HG03025 (cell line): ENCODE results near the gene KAT8.
A peak's percentile ranks its signal among the peaks of the same experiment; 100 is the strongest.
"Not testable (repeated sequence)": the region's sequence is repeated elsewhere in the genome, so short reads cannot be mapped to it uniquely, and the experiment has no call there.

Experiments used
- ATAC-seq: cut with Tn5 transposase; IDR thresholded peaks from one replicate; pipeline ENCODE4 v1.9.1; 2021; ENCODE audit warnings: mild to moderate bottlenecking, moderate library complexity; ENCODE audit not compliant: unreplicated experiment, low FRiP score

KAT8 gene

DNA sequence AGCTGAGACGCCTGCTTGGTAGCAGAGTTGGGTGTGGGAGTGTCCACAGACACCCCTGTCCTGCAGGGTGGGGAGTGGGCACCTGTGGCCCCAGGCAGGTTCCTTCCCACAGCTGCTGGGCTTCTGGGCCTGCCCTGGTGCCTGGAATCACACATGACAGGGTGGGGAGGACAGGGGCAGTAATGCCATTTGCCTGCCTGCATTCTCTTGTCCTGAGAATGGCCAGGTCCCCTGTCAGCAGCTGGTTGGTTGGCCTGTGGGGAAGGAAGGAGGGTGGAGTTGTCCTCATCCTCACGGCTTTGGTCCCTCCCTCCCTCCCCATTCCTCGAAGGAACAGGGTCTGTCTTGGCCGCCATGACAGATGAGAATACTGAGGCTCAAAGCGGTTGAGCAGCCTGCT lies 33.9 kb upstream of the KAT8 start:
- no peak for ATAC-seq

DNA sequence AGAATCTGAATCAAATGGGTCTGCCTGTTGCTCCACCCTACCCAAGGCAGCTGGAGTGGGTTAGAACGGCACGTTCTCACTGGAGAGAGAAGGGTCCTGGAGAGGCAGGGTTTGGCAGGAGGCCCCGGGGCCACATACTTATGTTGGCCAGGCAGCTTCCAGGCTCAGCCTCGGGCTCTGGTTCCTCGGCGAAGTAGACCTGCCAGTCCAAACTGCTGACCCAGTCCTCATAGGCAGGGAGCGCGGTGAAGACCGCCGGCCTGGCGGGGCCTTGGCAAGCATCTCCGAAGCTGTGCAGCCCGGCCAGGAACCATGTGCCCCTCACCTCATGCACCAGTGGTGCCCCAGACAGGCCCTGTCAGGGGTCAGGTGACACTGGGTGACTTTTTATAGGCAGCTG lies 33.5 kb upstream of the KAT8 start:
- no peak for ATAC-seq

DNA sequence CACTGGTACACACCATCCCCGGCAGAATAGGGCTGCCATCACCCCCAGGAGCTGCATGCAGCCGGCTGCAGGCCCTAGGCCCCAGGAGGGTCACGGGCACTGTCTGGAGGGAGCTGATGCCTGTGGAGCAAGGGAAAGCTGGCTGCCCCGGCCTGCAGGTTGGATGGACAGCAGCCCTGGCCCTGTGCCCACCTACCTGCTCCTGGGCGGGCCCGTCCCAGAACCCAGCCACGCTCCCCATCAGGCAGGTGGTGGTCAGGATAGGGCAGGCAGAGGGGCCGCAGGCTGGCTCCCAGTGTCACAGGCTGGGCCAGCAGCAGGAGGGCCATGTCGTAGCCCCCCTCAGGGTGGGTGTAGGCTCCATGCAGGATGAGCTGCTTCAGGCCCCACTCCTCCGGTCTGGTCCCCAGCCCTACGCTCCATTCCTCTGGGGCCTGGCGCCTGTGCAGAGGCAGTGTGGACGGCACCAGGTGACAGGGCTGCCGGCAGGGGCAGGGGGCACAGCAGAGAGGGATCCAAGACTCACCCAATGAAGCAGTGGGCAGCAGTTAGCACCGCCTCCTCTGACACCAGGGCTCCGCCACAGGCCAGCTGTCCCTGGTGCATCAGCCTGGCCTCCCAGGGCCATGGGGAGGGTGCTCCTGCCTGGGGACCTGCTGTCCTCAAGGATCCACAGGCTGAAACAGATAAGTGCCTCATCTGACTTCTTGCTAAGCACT lies 32.7 kb upstream of the KAT8 start:
- no peak for ATAC-seq

DNA sequence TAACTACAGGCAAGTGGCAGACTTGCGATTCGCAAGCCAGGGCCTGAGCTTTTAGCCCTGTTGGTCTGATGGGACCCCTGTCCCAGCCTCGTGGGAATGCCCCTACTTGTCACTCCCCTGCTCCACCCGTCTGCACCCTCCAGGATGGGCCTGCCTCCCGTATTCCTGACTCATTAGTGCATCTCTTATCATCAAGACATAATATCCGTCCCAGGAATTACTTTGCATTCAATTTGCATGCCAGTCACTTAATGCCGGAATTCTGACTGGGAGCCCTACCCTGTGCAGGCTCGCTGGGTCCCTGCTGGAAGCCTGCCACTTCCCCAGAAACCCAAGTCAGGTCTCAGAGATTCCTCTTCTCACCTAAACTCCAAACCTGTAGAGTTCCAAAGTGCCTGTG lies 32.1 kb upstream of the KAT8 start:
- no peak for ATAC-seq

DNA sequence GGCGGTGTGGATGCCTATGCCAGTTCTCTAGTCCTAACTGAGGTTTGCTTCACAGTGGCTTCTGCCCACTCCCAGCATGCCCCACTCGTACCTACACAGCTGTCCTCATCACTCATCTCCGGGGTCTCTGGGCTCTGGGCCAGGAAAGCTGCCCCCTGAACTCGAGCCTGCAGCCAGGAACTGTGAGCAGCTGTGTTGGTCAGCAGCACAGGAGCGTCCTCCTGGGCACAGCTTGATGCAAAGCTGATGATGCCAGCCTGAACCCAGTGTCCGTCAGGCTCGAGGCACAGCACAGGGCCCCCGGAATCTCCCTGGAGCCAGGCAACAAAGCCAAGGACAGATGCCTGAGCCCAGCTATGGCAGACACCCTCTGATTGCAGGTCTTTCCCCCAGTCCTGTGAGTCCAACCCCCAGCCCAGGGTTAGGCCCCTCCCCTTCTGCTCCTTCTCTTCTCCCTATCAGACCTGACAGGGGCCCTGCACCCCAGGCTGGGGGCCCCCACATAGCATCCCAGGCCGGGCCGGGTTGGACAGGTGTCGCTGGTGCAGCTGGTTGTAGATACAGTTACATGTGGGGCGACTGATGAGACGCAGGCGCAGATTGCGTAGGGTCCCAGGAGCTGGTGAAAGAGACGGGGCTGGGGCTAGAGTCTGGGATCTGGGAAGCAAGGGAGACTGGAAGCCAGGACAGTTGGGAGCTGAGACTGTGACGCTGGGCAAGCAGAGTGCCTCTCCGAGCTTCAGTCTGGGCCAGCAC lies 31.4 kb upstream of the KAT8 start:
- no peak for ATAC-seq

DNA sequence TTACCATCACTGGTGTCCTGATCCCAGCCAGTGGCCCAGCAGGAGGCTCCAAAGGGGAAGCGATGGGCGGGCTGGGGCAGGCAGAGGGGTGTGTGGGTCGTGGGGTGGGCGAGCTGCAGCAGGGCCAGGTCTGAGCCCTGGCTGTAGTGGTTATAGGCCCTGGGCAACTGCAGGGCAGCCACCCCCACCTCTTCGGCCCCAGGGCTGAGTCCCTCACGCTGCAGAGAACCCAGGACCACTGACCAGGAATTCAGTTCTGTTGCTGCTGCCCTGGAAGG lies 30.9 kb upstream of the KAT8 start:
- no peak for ATAC-seq

DNA sequence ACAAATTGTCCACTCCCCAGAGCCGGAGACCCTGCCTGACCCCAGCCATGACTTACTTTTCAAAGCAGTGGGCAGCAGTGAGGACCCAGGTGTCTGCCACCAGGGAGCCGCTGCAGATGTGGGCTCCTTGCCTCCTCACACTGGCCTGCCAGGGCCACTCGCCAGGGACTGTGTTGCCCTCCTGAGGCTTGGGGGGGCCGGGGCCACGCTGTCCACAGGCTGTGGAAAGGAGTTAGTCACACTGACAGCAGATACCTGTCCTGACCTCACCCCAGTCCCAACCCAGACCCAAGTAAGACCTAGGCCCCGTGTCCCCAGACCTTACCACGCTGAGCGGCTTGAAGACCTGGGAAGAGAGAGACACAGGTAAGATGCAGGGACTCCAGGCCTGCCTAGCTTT lies 30.0 kb upstream of the KAT8 start:
- ATAC-seq: no peak

DNA sequence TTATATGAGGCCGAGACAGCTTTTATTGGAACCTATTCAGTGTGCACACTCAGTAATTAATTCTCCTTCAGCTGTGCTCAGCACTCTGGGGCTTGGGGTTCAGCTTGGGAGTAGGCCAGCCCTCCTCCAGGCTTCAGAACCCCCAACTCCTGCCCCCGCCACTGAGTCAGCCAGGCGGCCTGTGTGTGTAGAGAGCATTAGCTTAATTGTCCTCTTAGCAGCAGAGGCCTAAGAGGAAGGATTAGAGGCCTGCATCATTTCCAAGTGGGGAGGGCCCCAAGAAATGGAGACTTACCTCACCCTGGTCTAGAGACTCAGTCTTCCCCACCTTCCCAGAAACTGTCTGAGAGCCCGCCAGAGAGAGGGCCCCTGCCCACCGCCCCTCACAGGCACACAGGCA lies 29.5 kb upstream of the KAT8 start:
- no peak for ATAC-seq

DNA sequence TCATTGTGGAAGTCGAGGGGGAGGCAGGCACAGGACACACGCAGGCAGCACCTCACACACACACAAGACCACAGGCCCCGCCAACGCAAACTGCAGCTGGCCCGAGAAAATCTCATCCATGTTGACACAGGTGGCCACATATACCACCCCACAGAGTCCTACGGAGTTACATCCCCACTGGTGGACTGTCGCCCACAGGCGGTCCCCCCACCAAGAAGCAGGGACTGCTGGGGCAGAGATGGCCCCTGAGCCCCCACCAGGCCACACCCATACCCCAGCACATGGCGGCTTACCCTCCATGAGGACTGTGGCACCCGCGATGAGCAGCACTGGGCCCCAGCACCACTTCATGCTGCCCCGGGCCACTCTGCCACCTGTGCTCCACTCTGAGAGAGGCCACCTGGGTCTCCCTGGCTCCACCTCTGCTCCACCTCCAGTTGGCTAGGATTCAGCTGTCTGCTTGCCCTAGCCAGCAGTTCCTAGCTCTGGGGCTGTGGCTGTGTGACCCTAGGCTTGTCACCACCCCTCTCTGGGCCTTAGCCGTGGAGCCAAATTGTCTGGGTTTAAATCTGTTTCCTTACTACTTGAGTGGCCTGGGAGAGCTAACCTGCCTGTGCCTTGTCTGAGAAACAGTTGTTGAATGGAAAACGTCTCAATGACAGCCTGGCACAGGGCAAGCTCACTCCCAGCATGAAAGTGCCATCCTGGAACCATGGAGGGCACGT lies 28.8 kb upstream of the KAT8 start, which contains the start of gene PRSS53:
Gene PRSS53 (minus strand): TSS at position 485 of the 725 bp plus-strand sequence. CDS start 134 bp downstream, at position 351.
- ATAC-seq: no peak

DNA sequence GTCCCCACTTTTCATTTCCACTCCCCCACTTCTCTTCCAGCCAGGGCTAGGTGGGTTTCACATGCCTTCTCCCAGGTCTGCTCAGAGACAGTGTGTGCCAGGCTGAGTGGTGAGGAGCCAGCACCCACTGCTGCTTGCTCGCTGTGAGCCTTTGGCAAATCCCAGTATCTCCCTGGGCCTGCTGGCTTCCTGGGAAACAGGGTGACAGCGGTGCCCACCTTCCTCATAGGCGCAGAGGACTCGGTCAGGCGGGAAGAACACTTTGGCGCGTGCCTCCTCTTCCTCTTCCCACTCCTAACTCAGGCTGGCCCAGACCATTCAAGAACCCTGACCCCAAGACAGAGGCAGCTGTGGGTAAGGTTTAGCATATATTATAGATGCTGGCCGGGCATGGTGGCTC lies 28.3 kb upstream of the KAT8 start:
- no peak for ATAC-seq

DNA sequence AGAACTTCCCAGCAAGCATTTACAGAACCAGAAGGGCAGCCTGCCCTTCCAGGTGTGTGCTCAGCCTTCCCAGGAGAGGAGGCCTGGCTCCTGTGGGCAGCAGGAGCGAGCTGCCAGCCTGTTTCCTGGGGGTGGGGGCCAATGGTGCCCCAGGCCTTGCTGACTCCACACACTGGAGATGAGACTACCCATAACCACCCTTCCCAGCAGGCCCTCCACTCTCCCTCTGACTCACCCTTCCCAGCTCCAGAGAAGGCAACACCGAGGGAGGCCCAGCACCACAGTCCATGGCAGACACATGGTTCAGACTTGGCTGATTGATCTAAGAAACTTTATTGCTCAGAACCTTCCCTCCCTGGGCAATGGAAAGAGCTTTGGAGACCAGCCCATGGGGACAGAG lies 26.9 kb upstream of the KAT8 start:
- ATAC-seq: no peak

DNA sequence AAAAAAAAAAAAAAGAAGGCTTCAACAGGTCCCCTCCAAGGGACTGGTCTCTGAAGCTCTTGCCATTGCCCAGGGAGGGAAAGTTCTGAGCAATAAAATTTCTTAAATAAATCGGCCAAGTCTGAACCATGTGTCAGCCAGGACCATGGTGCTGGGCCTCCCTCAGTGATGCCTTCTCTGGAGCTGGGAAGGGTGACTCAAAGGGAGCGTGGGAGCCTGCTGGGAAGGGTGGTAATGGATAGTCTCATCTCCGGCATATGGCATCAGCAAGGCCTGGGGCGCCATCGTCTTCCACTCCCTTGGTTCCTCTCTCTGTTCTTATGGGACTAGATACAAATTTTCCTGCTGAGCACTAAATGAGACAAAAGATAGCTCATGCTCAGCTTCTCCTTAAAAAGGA lies 25.1 kb upstream of the KAT8 start:
- no peak for ATAC-seq

DNA sequence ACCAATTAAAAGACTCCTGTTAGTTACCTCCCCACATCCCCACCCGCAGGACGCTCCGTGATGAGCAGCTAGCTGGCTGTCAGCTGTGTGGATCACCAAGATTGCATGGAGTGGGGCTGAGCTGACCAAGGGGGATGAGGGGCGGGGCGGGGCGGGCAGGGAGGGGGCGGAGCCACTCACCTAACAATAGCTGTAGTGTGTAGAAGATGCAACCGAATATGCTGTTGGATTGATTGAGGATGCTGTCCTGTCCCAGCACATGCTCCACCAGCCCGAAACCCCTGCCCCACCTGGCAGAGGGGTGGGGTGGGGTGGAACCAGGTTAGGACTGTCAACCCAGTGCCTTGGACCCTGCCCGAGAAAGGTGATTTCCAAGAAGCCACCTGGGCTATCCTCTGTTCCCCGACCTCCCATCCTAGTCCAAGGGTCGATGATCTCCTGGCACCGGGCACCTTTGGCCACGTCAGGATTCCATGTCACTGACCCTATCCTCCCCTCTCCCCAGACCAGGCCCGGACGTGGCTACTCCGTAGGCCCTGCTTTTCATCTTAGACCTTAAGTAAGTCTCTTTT lies 24.2 kb upstream of the KAT8 start:
- ATAC-seq: no peak

DNA sequence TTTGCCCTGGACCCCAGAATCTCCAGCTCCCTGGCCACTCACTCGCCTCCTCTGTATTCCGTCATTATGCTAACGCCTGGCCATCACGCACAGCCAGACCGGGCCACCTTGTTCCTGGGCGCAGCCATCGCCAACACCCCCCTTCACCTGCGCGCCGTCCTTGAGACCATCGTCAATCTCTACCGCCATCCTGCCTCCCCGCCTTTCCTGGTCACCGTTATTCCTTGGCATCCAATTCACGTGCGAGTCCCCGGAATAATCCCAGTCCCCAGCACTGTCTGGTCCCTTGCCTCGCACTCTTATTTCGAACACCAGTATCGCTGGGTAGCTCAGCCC lies 23.4 kb upstream of the KAT8 start:
- ATAC-seq: no peak

DNA sequence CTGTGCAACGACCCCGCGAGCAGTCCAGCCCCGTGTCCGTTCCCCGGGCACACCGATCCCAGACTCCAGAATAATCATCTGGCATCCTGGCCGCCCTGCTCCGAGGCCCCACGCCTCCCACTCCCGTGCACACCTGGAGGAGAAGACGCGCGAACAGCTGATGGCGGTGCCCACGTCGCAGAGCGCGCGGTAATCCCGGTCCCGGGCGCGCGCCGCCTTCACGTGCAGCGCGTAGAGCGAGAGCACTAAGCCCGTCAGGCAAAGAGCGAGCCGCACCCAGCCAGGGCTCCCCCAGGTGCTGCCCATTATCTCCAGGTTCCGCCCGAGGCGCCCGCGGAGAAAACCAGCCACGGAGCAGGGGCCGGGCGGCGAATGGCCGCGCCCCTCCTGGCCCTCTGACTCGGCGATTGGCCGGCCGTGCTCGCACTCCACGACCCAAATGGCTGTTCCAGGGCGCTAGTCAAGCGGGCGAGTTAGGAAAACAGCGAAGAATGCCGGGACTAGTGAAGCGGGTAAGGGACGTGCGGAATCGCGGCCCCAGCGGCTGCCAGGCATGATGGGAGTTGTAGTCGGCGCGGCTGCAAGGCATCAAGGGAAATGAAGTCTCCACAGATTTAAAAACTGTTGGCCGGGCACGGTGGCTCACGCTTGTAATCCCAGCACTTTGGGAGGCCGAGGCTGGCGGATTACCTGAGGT lies 22.9 kb upstream of the KAT8 start, which contains the start of gene VKORC1:
Gene VKORC1 (minus strand): TSS at position 374 of the 697 bp plus-strand sequence. CDS start 68 bp downstream, at position 306.
- ATAC-seq: peak; percentile 76

DNA sequence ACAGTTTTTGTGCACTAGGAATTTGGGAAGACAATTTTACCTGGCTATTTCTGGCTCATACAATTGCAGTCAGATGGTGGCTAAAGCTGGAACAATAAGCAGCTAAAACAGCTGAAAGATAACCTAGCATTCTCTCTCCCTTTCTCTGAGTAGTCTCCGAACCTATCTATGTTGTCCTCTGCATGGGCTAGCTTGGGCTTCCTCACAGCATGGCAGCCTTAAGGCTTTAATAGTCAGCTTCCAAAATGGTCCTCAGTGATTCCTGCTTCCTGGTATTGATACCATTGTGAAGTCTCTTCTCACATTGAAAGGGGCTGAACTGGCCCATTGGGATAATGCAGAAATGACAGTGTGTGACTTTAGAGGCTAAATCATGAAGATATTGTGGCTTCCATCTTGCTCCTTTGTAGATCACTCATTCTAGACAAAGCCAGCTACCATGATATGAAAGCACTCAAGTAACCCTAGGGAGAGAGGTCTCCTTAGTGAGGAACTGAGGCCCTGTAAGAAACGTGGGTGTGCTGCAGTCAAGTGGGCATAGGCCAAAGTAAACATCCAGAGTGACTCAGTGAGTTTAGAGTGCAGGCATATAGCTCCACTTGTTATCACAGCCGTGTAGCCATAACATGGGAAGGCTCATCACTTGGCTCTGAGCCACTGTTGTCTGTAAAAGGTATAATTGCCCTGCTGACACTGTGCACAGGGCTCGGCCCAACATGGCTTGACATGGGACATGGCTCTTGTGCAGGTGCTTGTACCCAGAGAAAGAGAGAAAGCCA lies 17.4 kb upstream of the KAT8 start:
- ATAC-seq: no peak

DNA sequence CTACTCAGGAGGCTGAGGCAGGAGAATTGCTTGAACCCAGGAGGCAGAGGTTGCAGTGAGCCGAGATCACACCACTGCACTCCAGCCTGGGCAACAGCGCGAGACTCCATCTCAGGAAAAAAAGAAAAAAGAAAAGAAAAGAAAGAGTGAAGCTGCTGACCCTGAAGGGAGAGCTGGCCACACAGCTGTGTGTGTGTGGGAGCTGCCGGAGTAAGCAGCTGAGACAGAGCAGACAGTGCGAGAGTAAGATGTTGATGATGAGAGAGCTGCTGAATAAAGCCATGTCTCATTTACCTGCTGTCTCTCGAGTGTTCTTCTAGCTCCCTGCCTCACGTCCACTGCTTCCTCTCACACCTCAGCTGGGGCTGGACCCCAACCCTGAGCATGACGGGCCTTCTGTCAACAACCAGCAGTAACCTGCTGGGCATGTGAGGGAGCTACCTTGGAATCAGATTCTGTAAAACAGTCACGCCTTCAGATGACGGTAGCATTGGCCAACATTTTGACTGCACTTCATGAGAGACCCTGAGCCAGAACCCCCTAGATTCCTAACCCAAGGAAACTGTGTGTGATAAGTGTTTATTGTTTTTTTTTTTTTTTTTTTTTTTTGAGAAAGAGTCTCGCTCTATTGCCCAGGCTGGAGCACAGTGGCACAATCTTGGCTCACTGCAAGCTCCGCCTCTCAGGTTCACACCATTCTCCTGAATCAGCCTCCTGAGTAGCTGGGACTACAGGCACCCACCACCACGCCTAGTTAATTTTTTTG lies 16.4 kb upstream of the KAT8 start:
- not testable (repeated sequence) for ATAC-seq

DNA sequence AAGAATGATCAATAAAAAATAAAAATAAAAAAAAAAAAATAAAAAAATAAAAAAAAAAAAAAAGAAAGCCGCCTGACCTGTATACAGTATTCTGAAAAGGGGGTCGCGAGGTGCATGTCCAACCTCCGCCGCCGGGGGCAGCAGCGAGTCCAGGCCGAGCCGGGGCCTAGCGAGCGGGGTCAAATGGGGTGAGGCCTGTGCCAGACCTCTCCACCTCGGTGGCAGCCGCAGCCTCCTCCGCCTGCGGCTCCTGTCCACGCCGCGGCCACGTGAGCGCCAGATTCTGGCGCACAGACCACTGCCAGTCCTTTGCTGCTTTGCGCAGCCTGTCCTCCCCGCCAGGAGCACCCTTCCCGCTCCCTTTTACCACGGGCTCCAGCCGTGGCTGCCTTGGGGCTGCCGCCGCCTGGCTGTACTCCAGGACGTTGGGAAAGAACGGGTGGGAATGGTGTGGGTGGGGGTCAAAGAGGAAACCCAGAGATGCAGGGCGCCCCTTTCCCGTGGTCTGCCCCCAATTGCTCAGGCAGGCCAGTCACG lies 11.7 kb upstream of the KAT8 start:
- no peak for ATAC-seq
